T-helper 1 cell (primary cell): Measurements from ENCODE around the gene CDC23.

Experiments used
- DNase-seq, 5 donors: peaks; one replicate each; pipeline ENCODE4 v3.0.0-alpha.2; 2012 to 2020

CDC23 gene

DNA sequence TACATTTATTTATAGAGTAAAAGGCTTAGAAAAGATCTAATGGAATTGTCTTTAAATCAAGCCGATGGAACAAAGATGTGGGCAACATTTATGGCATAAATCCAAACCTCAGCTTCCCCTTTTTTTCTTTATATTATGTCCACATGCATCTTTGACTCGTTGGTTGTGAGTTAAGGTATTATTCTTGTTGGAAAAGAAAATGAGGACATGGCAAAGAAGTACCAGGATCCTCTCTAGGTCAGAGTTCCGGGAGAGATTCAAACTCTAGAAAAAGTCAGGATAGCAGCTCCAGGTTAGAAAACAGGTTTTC, 73.4 kb downstream of the CDC23 start:
- DNase-seq = no peak

- no peak for DNase-seq
Measured at GRCh38 chr5:138138949-138139780, 74.0 kb downstream of the CDC23 start, which contains the start of gene NME5. TSS of gene NME5 (minus strand) at chr5:138139428. CDS start at chr5:138138780, 648 bp downstream.
